Measurements from ENCODE around the gene SOX8.

The SOX8 gene

GRCh38 chr16:999677-1000076 is 18.1 kb downstream of the SOX8 start:
- no peak for TF ChIP-seq CTCF (conservative IDR thresholded peaks at IDR 0.05)
- H3K27ac ChIP-seq: no peak overlapping the region

- TF ChIP-seq CTCF (conservative IDR thresholded peaks at IDR 0.05): no peak
- no peak overlapping the region for H3K27ac ChIP-seq
Measured at GRCh38 chr16:1000608-1001007, 19.0 kb downstream of the SOX8 start.

GRCh38 chr16:1001096-1001495 is 19.5 kb downstream of the SOX8 start:
- TF ChIP-seq CTCF (conservative IDR thresholded peaks at IDR 0.05): no peak
- no peak overlapping the region for H3K27ac ChIP-seq

- no peak overlapping the region for H3K27ac ChIP-seq
- TF ChIP-seq CTCF (conservative IDR thresholded peaks at IDR 0.05): no peak
Measured at GRCh38 chr16:1002399-1003166, 21.0 kb downstream of the SOX8 start.

GRCh38 chr16:1003391-1004347 is 22.1 kb downstream of the SOX8 start:
- H3K27ac ChIP-seq: no peak overlapping the region
- TF ChIP-seq CTCF (conservative IDR thresholded peaks at IDR 0.05): no peak

GRCh38 chr16:1005286-1005685 is 23.7 kb downstream of the SOX8 start:
- H3K27ac ChIP-seq: no peak overlapping the region
- TF ChIP-seq CTCF (conservative IDR thresholded peaks at IDR 0.05): no peak

GRCh38 chr16:1006781-1007180 is 25.2 kb downstream of the SOX8 start:
- H3K27ac ChIP-seq: no peak overlapping the region
- no peak for TF ChIP-seq CTCF (conservative IDR thresholded peaks at IDR 0.05)
